HCT116 (cell line): Measurements from ENCODE around the gene GNLY. TPM values are rescaled to one million over a fixed set of nuclear protein-coding genes. Genes with fewer than 3 reads are reported as not detected.

Experiments
- CBX3 ChIP-seq: IDR thresholded peaks from 2 replicates; pipeline ENCODE4 v1.6.1; 2012; ENCODE audit warnings: low read depth
- FOSL1 ChIP-seq: IDR thresholded peaks from 2 replicates; pipeline ENCODE4 v1.6.1; 2012; ENCODE audit warnings: low read depth
- POLR2A ChIP-seq: IDR thresholded peaks from 2 replicates; pipeline ENCODE4 v1.7.0; 2011; ENCODE audit warnings: borderline replicate concordance; ENCODE audit not compliant: insufficient read depth, insufficient read length; ENCODE audit errors: extremely low read depth
- POLR2AphosphoS5 ChIP-seq: IDR thresholded peaks from 2 replicates; pipeline ENCODE4 v1.6.1; 2011; ENCODE audit warnings: mild to moderate bottlenecking, low read depth, low read length, moderate library complexity
- SRF ChIP-seq: IDR thresholded peaks from 2 replicates; pipeline ENCODE4 v1.6.1; 2012; ENCODE audit warnings: low read depth
- ZNF274 ChIP-seq: fragments of 200-500 bp; sonication (Bioruptor generic); IDR thresholded peaks from 2 replicates; pipeline ENCODE4 v1.6.1; 2014; ENCODE audit warnings: mild to moderate bottlenecking, low read depth, low read length, inconsistent platforms
- total RNA-seq: library from RNA; stranded (reverse); gene quantifications from one replicate; pipeline ENCODE4 v1.2.1, GENCODE V29; 2021; ENCODE audit not compliant: unreplicated experiment
- TF ChIP-seq, protein P1 (sequence below), 3 experiments: fragments of 200-600 bp in 1 of 3; sonication (generic) in 1 of 3; IDR thresholded peaks in 2 of 3; conservative IDR thresholded peaks in 1 of 3; 2 replicates each; pipeline ENCODE4 v1.5.1; 2012 to 2017; ENCODE audit warnings: low read depth in 2 of 3, low read length in 2 of 3, antibody characterized with exemption in 1 of 3, borderline replicate concordance in 1 of 3, control low read depth in 1 of 3, mild to moderate bottlenecking in 1 of 3, mixed read lengths in 1 of 3, mixed run types in 1 of 3, moderate library complexity in 1 of 3; ENCODE audit not compliant: insufficient read depth in 1 of 3
- TF ChIP-seq, protein P2 (sequence below): IDR thresholded peaks from 2 replicates; pipeline ENCODE4 v1.6.1; 2011; ENCODE audit warnings: mild to moderate bottlenecking, low read length, moderate library complexity; ENCODE audit not compliant: insufficient replicate concordance; ENCODE audit errors: extremely low read depth
- TF ChIP-seq, protein P3 (sequence below): IDR thresholded peaks from 2 replicates; pipeline ENCODE4 v1.6.1; 2012
- TF ChIP-seq, protein P4 (sequence below): IDR thresholded peaks from 2 replicates; pipeline ENCODE4 v1.6.1; 2012

Gene GNLY
- total RNA-seq, 1 experiment from 2014 or later: 0.74 TPM

DNA sequence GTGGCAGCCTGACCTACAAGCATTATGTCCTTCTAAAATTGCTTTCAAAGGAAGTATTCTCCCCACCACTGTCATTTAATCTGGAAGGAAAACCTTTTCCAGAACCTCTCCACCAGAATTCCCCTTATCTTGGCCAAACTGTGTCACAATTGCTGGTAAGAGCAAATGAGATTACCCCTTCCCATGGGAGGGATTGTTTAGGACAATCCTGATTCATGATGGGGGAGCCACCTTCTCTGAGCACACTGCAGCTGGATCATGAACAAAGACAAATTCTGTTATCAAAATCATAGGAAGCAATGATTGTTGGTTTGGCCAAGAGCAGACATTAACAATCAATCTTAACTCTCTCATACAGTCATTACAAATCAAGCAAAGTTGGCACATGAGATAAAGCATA is 41.5 kb downstream of the GNLY start (continued):
- TF ChIP-seq, protein P1, sequence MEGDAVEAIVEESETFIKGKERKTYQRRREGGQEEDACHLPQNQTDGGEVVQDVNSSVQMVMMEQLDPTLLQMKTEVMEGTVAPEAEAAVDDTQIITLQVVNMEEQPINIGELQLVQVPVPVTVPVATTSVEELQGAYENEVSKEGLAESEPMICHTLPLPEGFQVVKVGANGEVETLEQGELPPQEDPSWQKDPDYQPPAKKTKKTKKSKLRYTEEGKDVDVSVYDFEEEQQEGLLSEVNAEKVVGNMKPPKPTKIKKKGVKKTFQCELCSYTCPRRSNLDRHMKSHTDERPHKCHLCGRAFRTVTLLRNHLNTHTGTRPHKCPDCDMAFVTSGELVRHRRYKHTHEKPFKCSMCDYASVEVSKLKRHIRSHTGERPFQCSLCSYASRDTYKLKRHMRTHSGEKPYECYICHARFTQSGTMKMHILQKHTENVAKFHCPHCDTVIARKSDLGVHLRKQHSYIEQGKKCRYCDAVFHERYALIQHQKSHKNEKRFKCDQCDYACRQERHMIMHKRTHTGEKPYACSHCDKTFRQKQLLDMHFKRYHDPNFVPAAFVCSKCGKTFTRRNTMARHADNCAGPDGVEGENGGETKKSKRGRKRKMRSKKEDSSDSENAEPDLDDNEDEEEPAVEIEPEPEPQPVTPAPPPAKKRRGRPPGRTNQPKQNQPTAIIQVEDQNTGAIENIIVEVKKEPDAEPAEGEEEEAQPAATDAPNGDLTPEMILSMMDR (IDR thresholded peaks at IDR 0.05 in 2 of 3, conservative IDR thresholded peaks at IDR 0.05 in 1 of 3; ENCODE audit: borderline replicate concordance in 1 of 3, insufficient read depth in 1 of 3, low read depth in 2 of 3, low read length in 2 of 3): no peak
- TF ChIP-seq SRF (no peak), FOSL1 (no peak), CBX3 (no peak), POLR2AphosphoS5 (no peak), POLR2A (no peak), ZNF274 (no peak)
- TF ChIP-seq, protein P2, sequence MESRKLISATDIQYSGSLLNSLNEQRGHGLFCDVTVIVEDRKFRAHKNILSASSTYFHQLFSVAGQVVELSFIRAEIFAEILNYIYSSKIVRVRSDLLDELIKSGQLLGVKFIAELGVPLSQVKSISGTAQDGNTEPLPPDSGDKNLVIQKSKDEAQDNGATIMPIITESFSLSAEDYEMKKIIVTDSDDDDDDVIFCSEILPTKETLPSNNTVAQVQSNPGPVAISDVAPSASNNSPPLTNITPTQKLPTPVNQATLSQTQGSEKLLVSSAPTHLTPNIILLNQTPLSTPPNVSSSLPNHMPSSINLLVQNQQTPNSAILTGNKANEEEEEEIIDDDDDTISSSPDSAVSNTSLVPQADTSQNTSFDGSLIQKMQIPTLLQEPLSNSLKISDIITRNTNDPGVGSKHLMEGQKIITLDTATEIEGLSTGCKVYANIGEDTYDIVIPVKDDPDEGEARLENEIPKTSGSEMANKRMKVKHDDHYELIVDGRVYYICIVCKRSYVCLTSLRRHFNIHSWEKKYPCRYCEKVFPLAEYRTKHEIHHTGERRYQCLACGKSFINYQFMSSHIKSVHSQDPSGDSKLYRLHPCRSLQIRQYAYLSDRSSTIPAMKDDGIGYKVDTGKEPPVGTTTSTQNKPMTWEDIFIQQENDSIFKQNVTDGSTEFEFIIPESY: no peak
- TF ChIP-seq, protein P3, sequence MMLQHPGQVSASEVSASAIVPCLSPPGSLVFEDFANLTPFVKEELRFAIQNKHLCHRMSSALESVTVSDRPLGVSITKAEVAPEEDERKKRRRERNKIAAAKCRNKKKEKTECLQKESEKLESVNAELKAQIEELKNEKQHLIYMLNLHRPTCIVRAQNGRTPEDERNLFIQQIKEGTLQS: no peak
- TF ChIP-seq, protein P4, sequence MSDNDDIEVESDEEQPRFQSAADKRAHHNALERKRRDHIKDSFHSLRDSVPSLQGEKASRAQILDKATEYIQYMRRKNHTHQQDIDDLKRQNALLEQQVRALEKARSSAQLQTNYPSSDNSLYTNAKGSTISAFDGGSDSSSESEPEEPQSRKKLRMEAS: no peak
- TF ChIP-seq, all 23 proteins: peak for 0
